SIG-M5 treated with dmso at 0.1 percent for 504 hours (cell line): ENCODE measurements around the gene MRTO4.
"Not testable (repeated sequence)": the region's sequence is repeated elsewhere in the genome, so short reads cannot be mapped to it uniquely, and the experiment has no call there.

Experiments used
- DNase-seq: peaks from one replicate; lab custom pipeline; 2025; ENCODE audit not compliant: unreplicated experiment; lab: John Stamatoyannopoulos, UW

The MRTO4 gene

DNA sequence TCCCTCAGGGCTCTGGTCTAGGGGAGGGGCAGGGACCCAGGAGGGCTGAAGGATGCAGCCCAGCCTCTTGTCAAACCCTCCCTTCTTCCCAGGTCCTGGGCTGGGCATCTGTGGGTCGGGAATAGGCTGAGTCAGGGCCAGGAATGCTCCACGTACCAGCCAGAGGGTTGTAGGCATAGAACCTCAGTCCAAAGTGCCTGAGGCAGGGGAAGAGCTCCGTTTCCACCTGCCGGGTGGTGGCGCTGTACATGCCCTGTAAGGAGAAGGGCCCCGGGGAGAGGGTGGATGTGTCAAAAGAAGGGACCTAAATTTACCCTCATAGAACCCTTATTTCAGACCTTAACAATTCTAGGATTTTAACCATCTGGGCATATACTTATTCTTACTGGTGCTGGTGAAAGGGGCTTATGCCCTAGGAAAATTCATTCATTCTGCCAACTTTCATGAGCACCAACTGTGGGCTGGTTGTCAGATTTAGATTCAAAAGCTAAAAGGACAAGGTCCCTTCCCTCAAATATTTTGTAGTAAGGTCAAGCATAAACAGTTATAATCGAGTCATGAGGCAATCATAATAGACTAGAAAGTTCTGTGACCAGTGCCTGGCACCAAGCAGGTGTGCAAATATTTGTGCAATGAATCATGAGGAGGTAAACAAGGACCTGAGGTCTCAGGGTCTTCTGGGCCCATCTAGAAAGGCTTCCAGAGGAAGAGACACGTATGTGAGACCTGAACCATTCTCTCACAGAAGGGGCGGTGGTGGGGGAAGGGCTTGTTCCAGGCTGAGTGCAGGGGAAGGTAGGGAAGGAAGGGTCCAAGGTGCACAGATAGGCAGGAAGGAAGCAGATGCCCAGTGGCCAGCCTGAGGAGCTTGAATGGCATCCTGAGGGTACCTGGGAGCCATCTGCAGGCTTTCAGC is 18.1 kb downstream of the MRTO4 start:
- not testable (repeated sequence) for DNase-seq

DNA sequence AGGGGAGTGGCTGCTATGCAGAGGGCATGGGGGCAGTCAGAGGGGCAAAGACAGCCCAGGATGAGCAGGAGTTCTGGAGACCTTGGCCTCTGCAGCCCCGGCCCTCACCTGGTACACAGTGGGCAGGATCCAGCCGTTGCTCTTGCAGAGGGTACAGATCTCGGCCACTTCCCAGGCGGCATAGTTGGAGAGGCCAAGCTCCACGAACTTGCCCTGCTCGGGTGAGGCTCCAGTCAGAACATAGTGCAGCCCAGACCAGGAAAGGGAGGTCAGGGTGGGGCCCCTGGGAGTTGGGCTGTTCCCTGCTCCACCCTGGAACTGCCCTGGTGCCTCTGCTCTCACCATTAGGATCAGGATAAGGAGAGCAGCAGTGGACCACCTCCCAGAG is 18.7 kb downstream of the MRTO4 start:
- not testable (repeated sequence) for DNase-seq

DNA sequence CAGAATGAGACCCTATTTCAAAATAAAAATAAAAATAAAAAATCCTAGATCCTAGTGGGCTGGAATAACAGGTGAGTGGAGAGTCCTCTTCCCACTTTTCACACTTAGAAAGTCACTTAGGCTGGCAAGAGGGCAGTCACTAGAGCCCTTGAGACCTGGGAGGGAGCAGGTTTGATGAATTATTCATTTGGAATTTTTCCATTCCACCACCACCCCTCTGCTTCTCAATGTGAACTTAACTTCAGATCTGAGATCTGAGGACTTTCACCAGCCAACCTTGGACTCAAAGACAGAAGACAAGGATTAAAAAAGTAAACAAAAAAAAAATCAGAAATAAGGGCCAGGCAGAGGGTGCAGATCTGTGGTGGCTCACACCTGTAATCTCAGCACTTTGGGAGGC is 20.5 kb downstream of the MRTO4 start:
- no peak for DNase-seq

- no peak for DNase-seq
Observed at GRCh38 chr1:19273106-19273843, 21.7 kb downstream of the MRTO4 start.

GRCh38 chr1:19273844-19274531 is 22.4 kb downstream of the MRTO4 start:
- not testable (repeated sequence) for DNase-seq

GRCh38 chr1:19274636-19275035 is 23.0 kb downstream of the MRTO4 start:
- no peak for DNase-seq

- no peak for DNase-seq
Observed at GRCh38 chr1:19283891-19284290, 32.3 kb downstream of the MRTO4 start.

- no peak for DNase-seq
Observed at GRCh38 chr1:19284881-19285280, 33.3 kb downstream of the MRTO4 start.

DNA sequence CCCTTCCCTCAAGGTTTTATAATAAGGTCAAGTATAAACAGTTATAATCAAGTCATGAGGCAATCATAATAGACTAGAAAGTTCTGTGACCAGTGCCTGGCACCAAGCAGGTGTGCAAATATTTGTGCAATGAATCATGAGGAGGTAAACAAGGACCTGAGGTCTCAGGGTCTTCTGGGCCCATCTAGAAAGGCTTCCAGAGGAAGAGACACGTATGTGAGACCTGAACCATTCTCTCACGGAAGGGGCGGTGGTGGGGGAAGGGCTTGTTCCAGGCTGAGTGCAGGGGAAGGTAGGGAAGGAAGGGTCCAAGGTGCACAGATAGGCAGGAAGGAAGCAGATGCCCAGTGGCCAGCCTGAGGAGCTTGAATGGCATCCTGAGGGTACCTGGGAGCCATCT is 33.8 kb downstream of the MRTO4 start:
- not testable (repeated sequence) for DNase-seq

DNA sequence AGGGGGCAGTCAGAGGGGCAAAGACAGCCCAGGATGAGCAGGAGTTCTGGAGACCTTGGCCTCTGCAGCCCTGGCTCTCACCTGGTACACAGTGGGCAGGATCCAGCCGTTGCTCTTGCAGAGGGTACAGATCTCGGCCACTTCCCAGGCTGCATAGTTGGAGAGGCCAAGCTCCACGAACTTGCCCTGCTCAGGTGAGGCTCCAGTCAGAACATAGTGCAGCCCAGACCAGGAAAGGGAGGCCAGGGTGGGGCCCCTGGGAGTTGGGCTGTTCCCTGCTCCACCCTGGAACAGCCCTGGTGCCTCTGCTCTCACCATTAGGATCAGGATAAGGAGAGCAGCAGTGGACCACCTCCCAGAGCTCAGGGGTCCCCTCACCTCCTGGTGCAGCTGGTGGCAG is 34.2 kb downstream of the MRTO4 start:
- DNase-seq = not testable (repeated sequence)

DNA sequence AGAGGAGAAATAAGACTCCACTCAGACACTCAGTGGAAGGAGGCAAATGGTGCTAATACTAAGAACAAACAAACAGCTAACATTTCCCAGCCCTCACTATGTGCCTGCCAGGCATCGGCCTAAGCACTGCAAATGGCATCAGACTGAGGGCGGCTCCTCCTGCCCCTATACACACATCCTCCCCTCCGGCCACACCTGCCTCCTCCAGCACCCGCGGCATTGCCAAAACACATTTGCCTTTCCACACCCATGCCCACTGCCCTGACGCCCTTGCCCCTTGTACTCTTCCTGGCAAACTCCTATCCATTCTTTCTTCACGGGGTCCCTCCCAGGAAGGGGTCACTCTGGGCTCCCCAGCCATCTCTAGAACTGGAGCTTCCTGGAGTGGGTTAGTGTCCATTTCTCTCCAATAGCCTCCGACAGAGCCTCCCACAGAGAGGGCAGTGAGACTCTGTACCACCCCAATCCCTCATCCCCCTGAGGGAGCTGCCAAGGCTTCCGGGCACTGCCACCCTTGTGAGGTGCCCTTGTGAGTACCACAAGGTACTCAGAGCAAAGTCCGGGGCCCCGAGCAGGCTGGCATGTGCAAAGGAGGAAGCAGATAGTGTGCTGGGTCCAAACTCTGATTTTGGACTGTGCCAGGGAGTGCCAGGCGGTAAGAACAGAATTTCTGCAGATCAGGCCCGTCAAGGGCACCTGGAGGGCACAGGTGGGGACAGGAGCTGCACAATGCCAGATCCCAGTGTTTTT is 36.0 kb downstream of the MRTO4 start:
- DNase-seq = no peak

DNA sequence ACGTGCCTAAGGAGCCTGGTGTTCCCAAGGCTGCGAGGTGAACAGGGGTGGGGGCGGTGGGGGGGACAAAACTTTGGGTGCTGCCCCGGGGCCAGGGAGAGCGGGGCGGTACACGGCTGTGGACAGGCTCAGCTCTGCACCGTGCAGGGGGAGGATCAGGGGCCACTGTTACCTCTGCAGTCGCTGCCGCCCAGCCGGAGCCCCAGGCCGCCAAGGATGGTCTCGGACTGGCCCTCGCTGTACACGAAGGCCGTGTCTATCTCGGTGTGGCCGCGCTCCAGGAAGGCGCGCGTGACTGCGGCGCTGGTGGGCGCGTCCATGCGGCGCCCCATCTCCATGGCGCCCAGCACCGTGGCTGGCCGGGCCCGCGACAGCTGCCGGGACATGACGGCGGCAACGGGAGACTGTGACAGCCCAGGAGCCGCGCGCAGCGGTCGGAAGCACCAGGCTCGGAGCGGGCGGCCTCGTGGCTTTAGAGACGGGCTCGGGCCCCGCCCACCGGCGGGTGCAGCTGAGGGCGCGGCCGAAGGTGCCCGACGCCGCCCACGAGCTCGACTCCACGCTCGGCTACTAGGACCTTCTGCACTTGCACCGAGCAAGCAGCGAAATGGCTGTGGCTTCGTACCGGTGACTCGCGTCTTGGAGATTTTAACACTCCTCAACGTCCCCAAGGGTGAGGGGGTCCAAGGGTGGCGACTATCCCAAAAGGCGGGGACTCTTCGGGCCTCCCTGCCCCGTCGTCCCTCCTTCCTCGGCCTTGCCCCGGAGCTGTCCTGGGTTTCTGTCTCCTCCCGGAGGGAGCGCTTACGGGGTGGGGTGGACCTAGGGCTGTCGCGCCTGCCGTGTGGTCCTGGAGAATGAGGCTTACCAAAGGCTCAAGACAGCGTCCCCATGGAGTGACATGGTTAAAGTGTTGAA is 37.0 kb downstream of the MRTO4 start, which contains the start of gene AKR7A3:
TSS of gene AKR7A3 (minus strand) at position 447 of the 918 bp plus-strand sequence. CDS start at position 386, 61 bp downstream.
- not testable (repeated sequence) for DNase-seq

GRCh38 chr1:19289244-19289643 is 37.6 kb downstream of the MRTO4 start:
- DNase-seq = no peak

GRCh38 chr1:19294638-19295037 is 43.0 kb downstream of the MRTO4 start:
- DNase-seq = no peak

GRCh38 chr1:19300211-19300610 is 48.6 kb downstream of the MRTO4 start:
- no peak for DNase-seq

- DNase-seq = not testable (repeated sequence)
Observed at GRCh38 chr1:19304081-19304480, 52.5 kb downstream of the MRTO4 start.

GRCh38 chr1:19305880-19306279 is 54.3 kb downstream of the MRTO4 start:
- no peak for DNase-seq

GRCh38 chr1:19306941-19307340 is 55.3 kb downstream of the MRTO4 start:
- DNase-seq = no peak

GRCh38 chr1:19307794-19308508 is 56.3 kb downstream of the MRTO4 start:
- no peak for DNase-seq
